IMR-90 (cell line): ENCODE measurements around the gene PLA2G2D.

Experiments used
- POLR2A ChIP-seq: IDR thresholded peaks from 2 replicates; pipeline ENCODE4 v1.6.1; 2012; ENCODE audit warnings: mild to moderate bottlenecking, low read depth, low read length
- SMC3 ChIP-seq: fragments of 150-350 bp; IDR thresholded peaks from 2 replicates; pipeline ENCODE4 v1.6.1; 2016; ENCODE audit warnings: low read depth, mild to moderate bottlenecking, antibody characterized with exemption, low read length, moderate library complexity
- TF ChIP-seq, protein P1 (sequence below): conservative IDR thresholded peaks from 2 replicates; pipeline ENCODE4 v1.5.1; 2012; ENCODE audit warnings: mild to moderate bottlenecking, low read depth, low read length, improper control_type of control experiment

DNA sequence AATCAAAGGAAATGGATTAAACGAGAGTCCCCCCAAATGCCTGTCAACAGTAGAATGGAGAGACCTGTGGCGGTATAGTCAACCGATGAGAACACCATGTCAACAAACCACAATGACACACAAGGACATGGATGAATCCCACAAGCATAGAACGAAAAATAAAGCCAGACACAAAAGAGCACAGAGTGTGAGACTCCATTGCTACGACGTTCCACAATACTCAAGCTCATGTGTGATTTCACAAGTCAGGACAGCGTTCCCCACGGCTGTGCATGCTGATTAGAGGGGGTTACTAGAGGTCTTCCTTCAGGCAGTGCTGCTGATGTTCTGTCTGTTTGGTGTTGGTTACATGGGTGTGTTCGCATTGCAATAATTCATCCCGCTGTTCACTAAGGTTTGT is 5.8 kb upstream of the PLA2G2D start:
- TF ChIP-seq POLR2A (no peak), SMC3 (no peak)
- TF ChIP-seq, protein P1, sequence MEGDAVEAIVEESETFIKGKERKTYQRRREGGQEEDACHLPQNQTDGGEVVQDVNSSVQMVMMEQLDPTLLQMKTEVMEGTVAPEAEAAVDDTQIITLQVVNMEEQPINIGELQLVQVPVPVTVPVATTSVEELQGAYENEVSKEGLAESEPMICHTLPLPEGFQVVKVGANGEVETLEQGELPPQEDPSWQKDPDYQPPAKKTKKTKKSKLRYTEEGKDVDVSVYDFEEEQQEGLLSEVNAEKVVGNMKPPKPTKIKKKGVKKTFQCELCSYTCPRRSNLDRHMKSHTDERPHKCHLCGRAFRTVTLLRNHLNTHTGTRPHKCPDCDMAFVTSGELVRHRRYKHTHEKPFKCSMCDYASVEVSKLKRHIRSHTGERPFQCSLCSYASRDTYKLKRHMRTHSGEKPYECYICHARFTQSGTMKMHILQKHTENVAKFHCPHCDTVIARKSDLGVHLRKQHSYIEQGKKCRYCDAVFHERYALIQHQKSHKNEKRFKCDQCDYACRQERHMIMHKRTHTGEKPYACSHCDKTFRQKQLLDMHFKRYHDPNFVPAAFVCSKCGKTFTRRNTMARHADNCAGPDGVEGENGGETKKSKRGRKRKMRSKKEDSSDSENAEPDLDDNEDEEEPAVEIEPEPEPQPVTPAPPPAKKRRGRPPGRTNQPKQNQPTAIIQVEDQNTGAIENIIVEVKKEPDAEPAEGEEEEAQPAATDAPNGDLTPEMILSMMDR: no peak
